Fibroblast of villous mesenchyme (primary cell): ENCODE measurements around the gene VIL1. TPM values are rescaled to one million over a fixed set of nuclear protein-coding genes. Genes with fewer than 3 reads are reported as not detected.
A peak's percentile ranks its signal among the peaks of the same experiment; 100 is the strongest.

Experiments
- DNase-seq: peaks from one replicate; pipeline ENCODE4 v3.0.0-alpha.2; 2010; ENCODE audit warnings: low read depth
- H3K4me3 ChIP-seq: 2 replicates; pipeline ENCODE4 v1.5.1; 2011; ENCODE audit warnings: low read depth, mild to moderate bottlenecking, low read length
- total RNA-seq: library from RNA; depleted of rRNA; stranded (reverse); fragments of >200 nt; gene quantifications from 2 replicates; pipeline ENCODE4 v1.2.3, GENCODE V29; 2012
- TF ChIP-seq, protein P1 (sequence below): IDR thresholded peaks from 2 replicates; pipeline ENCODE4 v1.5.1; 2012; ENCODE audit warnings: low read depth, mild to moderate bottlenecking, low read length; ENCODE audit not compliant: insufficient read depth

The VIL1 gene
- total RNA-seq, 1 donor = under 0.01 TPM

DNA sequence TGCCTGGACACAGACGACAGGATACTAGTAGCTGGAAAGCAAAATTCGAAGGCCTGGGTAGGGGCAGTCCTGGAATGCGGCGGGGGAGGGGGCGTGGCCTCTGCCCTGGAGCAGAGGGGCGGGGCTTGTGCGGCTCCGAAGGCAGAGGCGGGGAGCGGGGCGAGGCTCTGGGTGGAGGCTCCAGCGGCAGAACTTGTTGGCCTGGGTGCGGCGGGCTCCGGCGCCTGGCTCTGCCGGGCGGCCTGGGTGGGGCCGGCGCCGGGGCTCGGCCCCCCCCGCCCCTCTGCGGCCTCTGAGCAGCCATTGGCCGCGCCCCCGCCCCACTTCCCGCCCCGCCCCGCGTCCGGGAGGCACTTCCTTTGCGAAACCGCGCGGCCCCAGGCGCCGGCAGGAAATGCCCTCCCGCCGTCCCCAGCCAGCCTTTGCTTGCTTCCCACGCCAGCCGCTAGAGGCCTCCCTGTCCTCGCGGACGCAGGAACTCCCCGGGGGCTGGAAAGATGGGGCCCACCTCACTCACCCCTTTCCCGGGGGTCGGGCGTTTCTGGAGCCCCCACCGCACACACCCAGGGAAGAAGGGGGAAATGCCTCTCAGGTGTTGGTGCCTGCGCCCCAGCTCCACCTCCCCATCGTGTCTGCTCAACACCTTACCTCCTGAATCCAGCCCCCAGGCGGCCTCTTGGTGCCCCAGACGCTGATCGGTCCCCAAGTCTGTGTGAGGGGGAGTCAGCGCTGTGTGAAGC, 12.5 kb upstream of the VIL1 start:
- TF ChIP-seq, protein P1, sequence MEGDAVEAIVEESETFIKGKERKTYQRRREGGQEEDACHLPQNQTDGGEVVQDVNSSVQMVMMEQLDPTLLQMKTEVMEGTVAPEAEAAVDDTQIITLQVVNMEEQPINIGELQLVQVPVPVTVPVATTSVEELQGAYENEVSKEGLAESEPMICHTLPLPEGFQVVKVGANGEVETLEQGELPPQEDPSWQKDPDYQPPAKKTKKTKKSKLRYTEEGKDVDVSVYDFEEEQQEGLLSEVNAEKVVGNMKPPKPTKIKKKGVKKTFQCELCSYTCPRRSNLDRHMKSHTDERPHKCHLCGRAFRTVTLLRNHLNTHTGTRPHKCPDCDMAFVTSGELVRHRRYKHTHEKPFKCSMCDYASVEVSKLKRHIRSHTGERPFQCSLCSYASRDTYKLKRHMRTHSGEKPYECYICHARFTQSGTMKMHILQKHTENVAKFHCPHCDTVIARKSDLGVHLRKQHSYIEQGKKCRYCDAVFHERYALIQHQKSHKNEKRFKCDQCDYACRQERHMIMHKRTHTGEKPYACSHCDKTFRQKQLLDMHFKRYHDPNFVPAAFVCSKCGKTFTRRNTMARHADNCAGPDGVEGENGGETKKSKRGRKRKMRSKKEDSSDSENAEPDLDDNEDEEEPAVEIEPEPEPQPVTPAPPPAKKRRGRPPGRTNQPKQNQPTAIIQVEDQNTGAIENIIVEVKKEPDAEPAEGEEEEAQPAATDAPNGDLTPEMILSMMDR = peak; percentile 76
- peak overlapping the region; percentile 53 for H3K4me3 ChIP-seq
- peak; percentile 95 for DNase-seq

DNA sequence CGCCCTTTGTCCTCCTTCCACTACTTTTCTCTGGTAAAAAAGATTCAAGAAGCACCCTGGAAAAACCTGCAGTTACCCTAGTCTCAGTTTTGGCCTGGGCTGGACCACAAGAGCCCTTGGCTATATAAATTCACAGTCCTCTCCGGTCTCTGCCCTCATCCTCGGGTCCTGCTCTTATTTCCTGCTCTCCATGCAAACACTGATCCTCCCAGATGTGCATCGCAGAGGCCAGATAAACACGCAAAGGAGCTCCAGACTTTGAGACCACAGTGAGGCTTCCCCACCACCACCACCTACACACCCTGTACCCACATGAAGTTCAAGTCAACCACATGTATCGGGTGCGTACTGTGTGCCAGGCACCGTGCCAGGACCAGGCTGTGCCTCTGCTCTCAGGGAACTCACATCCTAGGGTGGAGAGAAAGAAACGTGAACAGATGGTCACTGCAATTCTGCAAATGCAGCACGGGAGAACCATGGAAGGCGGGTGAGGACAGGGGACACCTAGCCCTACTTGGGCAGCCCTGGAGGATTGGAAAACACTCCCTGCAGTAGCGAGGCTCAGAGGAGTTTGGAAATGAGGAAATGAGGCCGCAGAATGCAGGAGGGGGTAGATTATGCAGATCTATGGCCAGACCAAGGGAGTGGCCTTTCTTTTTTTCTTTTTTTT, 11.8 kb upstream of the VIL1 start:
- peak; percentile 67 for DNase-seq
- TF ChIP-seq, protein P1 = no peak
- H3K4me3 ChIP-seq = peak overlapping the region; percentile 53

DNA sequence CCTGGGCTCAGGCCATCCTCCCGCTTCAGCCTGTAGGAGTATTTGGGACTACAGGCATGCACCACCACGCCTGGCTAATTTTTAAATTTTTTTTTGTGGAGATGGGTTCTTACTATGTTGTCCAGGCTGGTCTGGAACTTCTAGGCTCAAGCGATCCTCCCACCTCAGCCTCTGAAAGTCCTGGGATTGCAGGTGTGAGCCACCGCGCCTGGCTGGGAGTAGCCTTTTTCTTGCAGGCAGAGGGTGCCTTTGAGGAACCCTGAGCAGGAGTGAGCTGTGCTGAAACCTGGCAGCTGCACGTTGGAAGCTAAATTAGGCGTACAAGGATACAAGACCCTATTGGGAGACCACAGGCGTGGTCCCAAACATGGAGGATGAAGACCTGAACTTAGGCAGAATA, 11.2 kb upstream of the VIL1 start:
- DNase-seq = no peak
- TF ChIP-seq, protein P1 = no peak
- H3K4me3 ChIP-seq = no peak overlapping the region

DNA sequence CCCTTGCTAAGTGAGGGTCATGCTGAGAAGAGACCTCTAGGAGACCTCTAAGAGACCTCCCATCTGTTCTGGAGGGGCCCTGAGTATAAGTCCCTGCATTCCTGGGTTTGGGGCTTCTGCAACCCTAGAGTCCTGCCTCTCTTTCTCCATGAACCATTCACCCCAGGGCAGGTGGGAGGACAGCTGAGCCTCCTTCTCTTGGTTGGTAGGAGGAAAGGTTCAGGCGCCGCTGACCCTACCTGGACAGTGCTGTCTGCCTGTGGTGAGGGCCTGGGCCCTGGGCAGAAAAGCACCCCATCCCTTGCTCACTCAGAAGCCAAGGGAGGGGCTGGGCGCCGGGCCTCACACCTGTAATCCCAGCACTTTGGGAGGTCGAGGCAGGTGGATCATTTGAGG, 604 bp upstream of the VIL1 start:
- no peak overlapping the region for H3K4me3 ChIP-seq
- TF ChIP-seq, protein P1 = no peak
- DNase-seq = no peak

DNA sequence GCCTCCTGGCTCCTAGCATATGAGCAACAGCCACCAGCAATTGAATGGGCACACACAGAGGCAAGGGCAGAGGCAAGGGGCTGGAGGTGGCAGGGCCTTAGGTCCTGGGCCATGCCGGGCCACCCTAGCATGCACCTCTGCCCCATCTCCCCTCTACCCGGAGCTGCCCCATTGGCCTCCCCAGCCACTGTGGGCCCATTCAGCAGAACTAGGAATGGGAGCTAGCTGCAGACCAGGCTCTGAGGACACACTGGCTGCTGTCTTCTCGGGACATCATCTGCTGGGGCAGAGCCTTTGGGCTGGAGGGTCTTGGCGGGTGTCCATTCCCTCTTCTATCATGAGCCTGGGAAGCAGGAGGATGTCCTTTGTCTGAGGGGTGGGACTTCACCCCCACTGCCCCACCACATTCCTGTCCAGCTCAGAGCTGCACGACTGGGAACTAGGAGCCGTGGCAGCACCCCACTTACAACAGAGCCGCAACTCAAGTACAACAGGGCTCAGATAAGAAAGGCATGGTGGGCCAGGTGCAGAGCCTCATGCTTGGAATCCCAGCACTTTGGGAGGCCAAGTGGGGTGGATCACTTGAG, 800 bp downstream of the VIL1 start:
- DNase-seq = no peak
- H3K4me3 ChIP-seq = no peak overlapping the region
- TF ChIP-seq, protein P1 = no peak

DNA sequence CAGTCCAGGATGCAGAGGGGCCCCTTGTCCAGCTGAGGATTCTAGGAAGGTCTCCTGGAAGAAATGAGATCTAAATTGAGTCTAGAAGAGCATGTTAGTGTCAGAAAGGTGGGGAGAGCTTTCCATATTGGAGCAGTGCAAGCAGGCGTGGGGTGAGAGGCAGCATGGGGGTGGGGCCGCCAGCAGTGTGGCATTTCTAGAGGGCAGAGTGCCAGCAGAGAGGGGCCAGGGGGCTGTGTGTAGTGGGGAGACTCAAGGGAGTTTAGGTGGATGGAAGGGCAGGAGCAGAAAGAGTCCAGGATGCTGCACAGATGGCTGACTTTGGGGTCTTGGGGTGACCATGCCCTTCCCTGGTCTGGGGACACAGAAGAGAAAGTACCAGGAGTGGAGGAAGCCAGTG, 2.1 kb downstream of the VIL1 start:
- TF ChIP-seq, protein P1 = no peak
- no peak for DNase-seq
- no peak overlapping the region for H3K4me3 ChIP-seq
